ENCODE data around the gene SLC9C1.

Gene SLC9C1

GRCh38 chr3:112293368-112294321 is at the start of gene SLC9C1:
TSS of gene SLC9C1 (minus strand) at chr3:112294216. CDS start at chr3:112286791, 7,425 bp downstream.
- Mint-ChIP-seq H3K4me1 (ENCODE audit: low read depth) (peaks cover 19% of the 10 kb centered on the region), H3K36me3 (ENCODE audit: low read depth) (no peaks in the 10 kb centered on the region), H3K27ac (no peak within 1 kb of the TSS), H3K9me3 (no peaks in the 10 kb centered on the region), H3K4me3 (peak within 1 kb of the TSS; percentile 59), H3K27me3 (no peaks in the 10 kb centered on the region)
- intact Hi-C loops (cut with micrococcal nuclease), result loop anchor here (1.0 kb wide), 1 partner anchor 226 kb away; no protein-coding TSS in a partner anchor

GRCh38 chr3:112341386-112341785 is 47.4 kb upstream of the SLC9C1 start:
- H3K36me3 Mint-ChIP-seq (ENCODE audit: low read depth), result no peaks in the 10 kb centered on the region
- peaks cover 5% of the 10 kb centered on the region for H3K4me1 Mint-ChIP-seq (ENCODE audit: low read depth)
- no peaks in the 10 kb centered on the region for H3K27me3 Mint-ChIP-seq
- H3K9me3 Mint-ChIP-seq, result no peaks in the 10 kb centered on the region
- no peak overlapping the region for H3K4me3 Mint-ChIP-seq
- H3K27ac Mint-ChIP-seq, result no peak overlapping the region
- intact Hi-C loops (cut with micrococcal nuclease), result loop anchor here (5.0 kb wide), 1 partner anchor 86 kb away; no protein-coding TSS in a partner anchor

- no peaks in the 10 kb centered on the region for H3K4me1 Mint-ChIP-seq (ENCODE audit: low read depth)
- H3K4me3 Mint-ChIP-seq, result no peak overlapping the region
- intact Hi-C loops (cut with micrococcal nuclease), result loop anchor here (5.0 kb wide), 1 partner anchor 88 kb away; no protein-coding TSS in a partner anchor
- no peak overlapping the region for H3K27ac Mint-ChIP-seq
- H3K27me3 Mint-ChIP-seq, result no peaks in the 10 kb centered on the region
- H3K36me3 Mint-ChIP-seq (ENCODE audit: low read depth), result no peaks in the 10 kb centered on the region
- H3K9me3 Mint-ChIP-seq, result no peaks in the 10 kb centered on the region
These were observed 45.6 kb upstream of the SLC9C1 start for GRCh38 chr3:112339609-112340008.

- no peaks in the 10 kb centered on the region for H3K9me3 Mint-ChIP-seq
- no peaks in the 10 kb centered on the region for H3K4me1 Mint-ChIP-seq (ENCODE audit: low read depth)
- intact Hi-C loops (cut with micrococcal nuclease), result no loop called here
- no peaks in the 10 kb centered on the region for H3K36me3 Mint-ChIP-seq (ENCODE audit: low read depth)
- no peak overlapping the region for H3K27ac Mint-ChIP-seq
- no peak overlapping the region for H3K4me3 Mint-ChIP-seq
- peaks cover under 1% of the 10 kb centered on the region for H3K27me3 Mint-ChIP-seq
These were observed 45.1 kb upstream of the SLC9C1 start for GRCh38 chr3:112339134-112339533.

GRCh38 chr3:112338727-112339056 is 44.7 kb upstream of the SLC9C1 start:
- peaks cover 5% of the 10 kb centered on the region for H3K27me3 Mint-ChIP-seq
- no peaks in the 10 kb centered on the region for H3K36me3 Mint-ChIP-seq (ENCODE audit: low read depth)
- no peak overlapping the region for H3K27ac Mint-ChIP-seq
- H3K4me3 Mint-ChIP-seq, result no peak overlapping the region
- intact Hi-C loops (cut with micrococcal nuclease), result no loop called here
- H3K4me1 Mint-ChIP-seq (ENCODE audit: low read depth), result peaks cover 3% of the 10 kb centered on the region
- no peaks in the 10 kb centered on the region for H3K9me3 Mint-ChIP-seq

GRCh38 chr3:112338021-112338726 is 44.2 kb upstream of the SLC9C1 start:
- Mint-ChIP-seq H3K27ac (no peak overlapping the region), H3K36me3 (ENCODE audit: low read depth) (no peaks in the 10 kb centered on the region)

GRCh38 chr3:112335434-112335781 is 41.4 kb upstream of the SLC9C1 start:
- Mint-ChIP-seq H3K9me3 (no peaks in the 10 kb centered on the region), H3K27ac (no peak overlapping the region), H3K27me3 (peaks cover 22% of the 10 kb centered on the region), H3K4me1 (ENCODE audit: low read depth) (peaks cover 19% of the 10 kb centered on the region), H3K4me3 (no peak overlapping the region), H3K36me3 (ENCODE audit: low read depth) (no peaks in the 10 kb centered on the region)
- intact Hi-C loops (cut with micrococcal nuclease), result no loop called here

More at GRCh38 chr3:112338021-112338726, 44.2 kb upstream of the SLC9C1 start:
- Mint-ChIP-seq H3K9me3 (no peaks in the 10 kb centered on the region), H3K27me3 (peaks cover 10% of the 10 kb centered on the region), H3K4me3 (no peak overlapping the region), H3K4me1 (ENCODE audit: low read depth) (peaks cover 8% of the 10 kb centered on the region)
- intact Hi-C loops (cut with micrococcal nuclease), result no loop called here

GRCh38 chr3:112334691-112335433 is 40.8 kb upstream of the SLC9C1 start:
- intact Hi-C loops (cut with micrococcal nuclease), result no loop called here
- no peaks in the 10 kb centered on the region for H3K9me3 Mint-ChIP-seq
- H3K36me3 Mint-ChIP-seq (ENCODE audit: low read depth), result no peaks in the 10 kb centered on the region
- H3K4me1 Mint-ChIP-seq (ENCODE audit: low read depth), result peaks cover 19% of the 10 kb centered on the region
- no peak overlapping the region for H3K4me3 Mint-ChIP-seq
- H3K27ac Mint-ChIP-seq, result no peak overlapping the region
- peaks cover 22% of the 10 kb centered on the region for H3K27me3 Mint-ChIP-seq

GRCh38 chr3:112333381-112334317 is 39.6 kb upstream of the SLC9C1 start:
- Mint-ChIP-seq H3K27me3 (peaks cover 22% of the 10 kb centered on the region), H3K9me3 (no peaks in the 10 kb centered on the region), H3K4me1 (ENCODE audit: low read depth) (peaks cover 19% of the 10 kb centered on the region), H3K36me3 (ENCODE audit: low read depth) (no peaks in the 10 kb centered on the region), H3K27ac (peak overlapping the region; percentile 65), H3K4me3 (peak overlapping the region; percentile 82)
- intact Hi-C loops (cut with micrococcal nuclease), result no loop called here

- Mint-ChIP-seq H3K4me1 (ENCODE audit: low read depth) (peaks cover 19% of the 10 kb centered on the region), H3K36me3 (ENCODE audit: low read depth) (no peaks in the 10 kb centered on the region), H3K27ac (peak within 1 kb of the TSS; percentile 65), H3K27me3 (peaks cover 22% of the 10 kb centered on the region), H3K4me3 (peak within 1 kb of the TSS; percentile 82), H3K9me3 (no peaks in the 10 kb centered on the region)
- intact Hi-C loops (cut with micrococcal nuclease), result no loop called here
These were observed 39.0 kb upstream of the SLC9C1 start, which contains the start of gene CD200 for GRCh38 chr3:112333002-112333380. TSS of gene CD200 (plus strand) at chr3:112333156. CDS start at chr3:112333213, 57 bp downstream.

- intact Hi-C loops (cut with micrococcal nuclease), result no loop called here
- Mint-ChIP-seq H3K9me3 (no peaks in the 10 kb centered on the region), H3K4me3 (peak overlapping the region; percentile 39), H3K36me3 (ENCODE audit: low read depth) (no peaks in the 10 kb centered on the region), H3K4me1 (ENCODE audit: low read depth) (peaks cover 19% of the 10 kb centered on the region), H3K27me3 (peaks cover 22% of the 10 kb centered on the region), H3K27ac (no peak overlapping the region)
These were observed 37.8 kb upstream of the SLC9C1 start for GRCh38 chr3:112331851-112332250.

GRCh38 chr3:112327371-112327951 is 33.4 kb upstream of the SLC9C1 start:
- H3K27ac Mint-ChIP-seq, result no peak overlapping the region
- peaks cover 6% of the 10 kb centered on the region for H3K27me3 Mint-ChIP-seq
- intact Hi-C loops (cut with micrococcal nuclease), result loop anchor here (1.0 to 5.0 kb wide), 3 partner anchors 109 to 215 kb away; no protein-coding TSS in a partner anchor
- H3K9me3 Mint-ChIP-seq, result no peaks in the 10 kb centered on the region
- peaks cover 4% of the 10 kb centered on the region for H3K4me1 Mint-ChIP-seq (ENCODE audit: low read depth)
- H3K4me3 Mint-ChIP-seq, result no peak overlapping the region
- H3K36me3 Mint-ChIP-seq (ENCODE audit: low read depth), result no peaks in the 10 kb centered on the region
